Measurements from ENCODE around the gene SCN9A. TPM values are rescaled to one million over a fixed set of nuclear protein-coding genes. Genes with fewer than 3 reads are reported as not detected.

Gene SCN9A
- total and polyA plus RNA-seq, 2 of the 4 experiments (the other 2 are of a cell fraction): 40.1 to 135 TPM

- no peaks in the 10 kb centered on the region for H3K9me3 ChIP-seq (ENCODE audit: control insufficient read depth, insufficient read depth, low read length)
- H3K9me1 ChIP-seq (ENCODE audit: insufficient read depth, low read length): peaks cover 2% of the 10 kb centered on the region; the same call in 1 of the 2 replicates
- ChIA-PET CTCF (interaction anchor here (1.0 kb wide), 1 partner anchor 9 kb away, joined by 3 read pairs; no protein-coding TSS in a partner anchor), POLR2A (ENCODE audit: unreplicated experiment) (interaction anchor here (0.5 kb wide), 1 partner anchor 284 kb away, joined by 14 read pairs; no protein-coding TSS in a partner anchor)
- no peak overlapping the region for H2AFZ ChIP-seq (replicated peaks; ENCODE audit: low read length, poor library complexity)
- H4K91ac ChIP-seq (ENCODE audit: insufficient read depth, low read depth, low read length): peak overlapping the region; percentile 81
- peak overlapping the region; percentile 17; the same call in 2 of the 3 replicates for H2BK15ac ChIP-seq (ENCODE audit: low read depth, low read length)
- peak overlapping the region; percentile 94 for H2BK20ac ChIP-seq (ENCODE audit: low read depth, low read length)
- no peaks in the 10 kb centered on the region for H4K20me1 ChIP-seq (ENCODE audit: insufficient read depth, low read length)
- peak overlapping the region; percentile 18 to 92; a peak in 3 of 4 replicates for H4K8ac ChIP-seq (ENCODE audit: low read depth in 2 of 2, low read length in 2 of 2)
- intact Hi-C loops (cut with micrococcal nuclease): loop anchor here (5.0 kb wide), 1 partner anchor 34 kb away; the partner anchor contains the start of gene SCN9A
- WGBS, 2 experiments (ENCODE audit: extremely low coverage in 2 of 2, insufficient read length in 1 of 2): no CpG with 5 or more reads among the region's 7 CpGs
- H3K4me1 ChIP-seq (ENCODE audit: control insufficient read depth, insufficient read depth, low read length): peaks cover 4% of the 10 kb centered on the region
- DNase-seq (peak; percentile 96), ATAC-seq (ENCODE audit: low read depth) (peak; percentile 95)
- H2BK120ac ChIP-seq (ENCODE audit: low read depth, low read length): peak overlapping the region; percentile 88
- H2BK5ac ChIP-seq (ENCODE audit: low read depth, low read length, poor library complexity, severe bottlenecking): peak overlapping the region; percentile 86
- no peak overlapping the region for H3K9ac ChIP-seq (ENCODE audit: low read depth, low read length)
- no peak overlapping the region for H2AK9ac ChIP-seq (replicated peaks; ENCODE audit: low read depth, low read length, poor library complexity)
- H3K79me1 ChIP-seq (ENCODE audit: low read depth in 1 of 2, low read length in 2 of 2): no peaks in the 10 kb centered on the region
- peak overlapping the region; percentile 53; the same call in 1 of the 2 replicates for H3K18ac ChIP-seq (ENCODE audit: low read depth, low read length)
- no TSS peak for BruUV-seq (replicated peaks)
- no peak overlapping the region for H3K27ac ChIP-seq (ENCODE audit: insufficient read depth, low read length)
- H4K5ac ChIP-seq (ENCODE audit: low read depth, low read length): no peak overlapping the region; the same call in 1 of the 2 replicates
- peak overlapping the region; percentile 74; the same call in 1 of the 2 replicates for H3K23ac ChIP-seq (ENCODE audit: low read depth, low read length)
- in situ Hi-C loops (cut with MboI; ENCODE audit: low sequenced_read_pairs): loop anchor here (25.0 kb wide), 1 partner anchor 449 kb away; the partner anchor contains the start of gene TTC21B
- H3K27me3 ChIP-seq (ENCODE audit: control insufficient read depth, insufficient read depth, low read length): no peaks in the 10 kb centered on the region
- no peaks in the 10 kb centered on the region for H3K36me3 ChIP-seq (ENCODE audit: control insufficient read depth, insufficient read depth, low read length)
- peak overlapping the region; percentile 89; the same call in 1 of the 2 replicates for H3K4ac ChIP-seq (ENCODE audit: low read depth, low read length)
- dilution Hi-C loops (cut with HindIII; ENCODE audit: low sequenced_read_pairs, unreplicated experiment): no loop called here
- H2AK5ac ChIP-seq (ENCODE audit: low read depth, low read length): no peak overlapping the region
- H3K4me2 ChIP-seq (ENCODE audit: low read depth, low read length): peak overlapping the region; percentile 76; the same call in 1 of the 2 replicates
- peak overlapping the region; percentile 4; the same call in 1 of the 2 replicates for H3K4me3 ChIP-seq (ENCODE audit: insufficient read depth, low read depth, low read length)
- peak overlapping the region; percentile 92 for H3K56ac ChIP-seq (ENCODE audit: extremely low read depth, insufficient read depth, low read length)
- H3K14ac ChIP-seq (replicated peaks; ENCODE audit: low read depth, low read length): peak overlapping the region; percentile 62; the same call in 1 of the 2 replicates
- no peak for TF ChIP-seq MXI1 (IDR thresholded peaks at IDR 0.05; ENCODE audit: borderline replicate concordance, low read depth, low read length)
- TF ChIP-seq SMC3 (IDR thresholded peaks at IDR 0.05; ENCODE audit: low read depth, low read length): no peak
- peak; percentile 84 for TF ChIP-seq FOS (IDR thresholded peaks at IDR 0.05; ENCODE audit: low read depth, low read length)
- TF ChIP-seq RAD21 (IDR thresholded peaks at IDR 0.05; ENCODE audit: low read length): no peak
- TF ChIP-seq RCOR1 (IDR thresholded peaks at IDR 0.05; ENCODE audit: insufficient replicate concordance, low read length): no peak
- TF ChIP-seq NFE2L2 (IDR thresholded peaks at IDR 0.05; ENCODE audit: low read depth, low read length): no peak
- TF ChIP-seq CEBPB (IDR thresholded peaks at IDR 0.05; ENCODE audit: low read depth, low read length): peak; percentile 97
- no peak for TF ChIP-seq MAZ (IDR thresholded peaks at IDR 0.05; ENCODE audit: borderline replicate concordance, low read depth, low read length)
- no peak for TF ChIP-seq USF2 (IDR thresholded peaks at IDR 0.05; ENCODE audit: low read depth, low read length)
- TF ChIP-seq MAFK (IDR thresholded peaks at IDR 0.05; ENCODE audit: low read depth, low read length): no peak
- TF ChIP-seq RFX5 (IDR thresholded peaks at IDR 0.05; ENCODE audit: low read depth, low read length): no peak
- TF ChIP-seq ELK1 (IDR thresholded peaks at IDR 0.05; ENCODE audit: borderline replicate concordance, low read depth, low read length): no peak
- no peak for TF ChIP-seq POLR2A (IDR thresholded peaks at IDR 0.05; ENCODE audit: low read depth, low read length)
- TF ChIP-seq CTCF (conservative IDR thresholded peaks at IDR 0.05; ENCODE audit: low read depth, low read length): no peak
These were observed 35.2 kb upstream of the SCN9A start for GRCh38 chr2:166410828-166411472.
